DOHH2 (cell line): ENCODE data around the gene PLBD1.

Experiments
- EZH2phosphoT487 ChIP-seq: fragments of 200-600 bp; sonication (generic); IDR thresholded peaks from 2 replicates; pipeline ENCODE4 v1.6.1; 2017; ENCODE audit warnings: borderline replicate concordance, mild to moderate bottlenecking, antibody characterized with exemption, low read length, moderate library complexity, mixed read lengths
- TF ChIP-seq, protein P1 (sequence below): fragments of 200-600 bp; sonication (generic); IDR thresholded peaks from one replicate; pipeline ENCODE4 v1.5.1; 2014; ENCODE audit warnings: antibody characterized with exemption, mild to moderate bottlenecking, low read depth, low read length; ENCODE audit not compliant: poor library complexity, severe bottlenecking

DNA sequence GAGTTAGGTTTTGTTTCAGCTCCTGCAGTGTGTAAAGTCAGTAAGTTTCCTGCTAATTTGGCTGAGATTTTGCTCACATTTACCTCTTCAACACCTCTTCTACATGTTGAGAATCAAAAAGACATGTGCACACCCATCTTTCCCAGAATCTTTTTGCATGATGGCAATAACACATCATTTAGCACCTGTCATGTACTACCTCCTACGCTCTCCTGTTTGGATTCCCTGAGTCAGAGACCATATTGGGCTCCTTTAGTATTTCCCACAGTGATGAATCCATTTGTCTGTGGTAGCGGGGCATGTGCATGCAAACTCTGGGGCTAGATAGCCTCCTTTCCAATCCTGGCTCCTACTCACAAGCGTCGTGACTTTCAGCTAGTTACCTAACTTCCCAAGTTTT is 20.1 kb downstream of the PLBD1 start:
- TF ChIP-seq, protein P1, sequence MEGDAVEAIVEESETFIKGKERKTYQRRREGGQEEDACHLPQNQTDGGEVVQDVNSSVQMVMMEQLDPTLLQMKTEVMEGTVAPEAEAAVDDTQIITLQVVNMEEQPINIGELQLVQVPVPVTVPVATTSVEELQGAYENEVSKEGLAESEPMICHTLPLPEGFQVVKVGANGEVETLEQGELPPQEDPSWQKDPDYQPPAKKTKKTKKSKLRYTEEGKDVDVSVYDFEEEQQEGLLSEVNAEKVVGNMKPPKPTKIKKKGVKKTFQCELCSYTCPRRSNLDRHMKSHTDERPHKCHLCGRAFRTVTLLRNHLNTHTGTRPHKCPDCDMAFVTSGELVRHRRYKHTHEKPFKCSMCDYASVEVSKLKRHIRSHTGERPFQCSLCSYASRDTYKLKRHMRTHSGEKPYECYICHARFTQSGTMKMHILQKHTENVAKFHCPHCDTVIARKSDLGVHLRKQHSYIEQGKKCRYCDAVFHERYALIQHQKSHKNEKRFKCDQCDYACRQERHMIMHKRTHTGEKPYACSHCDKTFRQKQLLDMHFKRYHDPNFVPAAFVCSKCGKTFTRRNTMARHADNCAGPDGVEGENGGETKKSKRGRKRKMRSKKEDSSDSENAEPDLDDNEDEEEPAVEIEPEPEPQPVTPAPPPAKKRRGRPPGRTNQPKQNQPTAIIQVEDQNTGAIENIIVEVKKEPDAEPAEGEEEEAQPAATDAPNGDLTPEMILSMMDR, result no peak
- no peak for TF ChIP-seq EZH2phosphoT487
